Neural progenitor cell (in vitro differentiated cells): ENCODE results near the gene TEAD1.

ENCODE experiments used
- CTCF ChIP-seq: fragments of 200-600 bp; sonication (generic); IDR thresholded peaks from 2 replicates; pipeline ENCODE4 v1.5.1; 2017; ENCODE audit warnings: antibody characterized with exemption, mild to moderate bottlenecking
- EZH2 ChIP-seq: fragments of 200-600 bp; sonication (generic); IDR thresholded peaks from 2 replicates; pipeline ENCODE4 v1.6.1; 2017; ENCODE audit warnings: antibody characterized with exemption, mild to moderate bottlenecking, moderate library complexity
- EZH2phosphoT487 ChIP-seq: fragments of 200-600 bp; sonication (generic); IDR thresholded peaks from 2 replicates; pipeline ENCODE4 v1.6.1; 2017; ENCODE audit warnings: antibody characterized with exemption

DNA sequence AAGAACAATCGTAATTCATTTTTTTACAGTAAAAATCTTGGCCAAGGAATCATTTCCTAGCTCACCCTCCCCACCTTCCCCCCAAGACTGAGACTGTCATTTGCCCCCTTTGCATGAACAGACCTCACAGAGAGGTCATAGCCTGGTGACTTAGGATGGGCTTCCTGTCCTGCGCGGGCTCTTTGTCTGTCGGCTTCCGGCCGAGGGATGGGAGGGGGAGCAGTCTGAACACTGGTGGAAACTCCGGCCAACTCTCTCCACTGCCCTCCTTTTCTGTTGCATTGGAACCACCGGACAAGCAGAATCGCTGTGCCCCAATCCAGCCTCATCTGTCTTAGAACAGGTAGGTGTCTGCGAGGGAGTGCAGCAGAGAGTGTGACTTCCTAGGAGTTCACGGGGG lies 41.7 kb downstream of the TEAD1 start:
- TF ChIP-seq EZH2phosphoT487, result no peak
- no peak for TF ChIP-seq CTCF
- TF ChIP-seq EZH2, result no peak
